Measurements from ENCODE around the gene KCTD2.

KCTD2 gene, protein sequence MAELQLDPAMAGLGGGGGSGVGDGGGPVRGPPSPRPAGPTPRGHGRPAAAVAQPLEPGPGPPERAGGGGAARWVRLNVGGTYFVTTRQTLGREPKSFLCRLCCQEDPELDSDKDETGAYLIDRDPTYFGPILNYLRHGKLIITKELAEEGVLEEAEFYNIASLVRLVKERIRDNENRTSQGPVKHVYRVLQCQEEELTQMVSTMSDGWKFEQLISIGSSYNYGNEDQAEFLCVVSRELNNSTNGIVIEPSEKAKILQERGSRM

DNA sequence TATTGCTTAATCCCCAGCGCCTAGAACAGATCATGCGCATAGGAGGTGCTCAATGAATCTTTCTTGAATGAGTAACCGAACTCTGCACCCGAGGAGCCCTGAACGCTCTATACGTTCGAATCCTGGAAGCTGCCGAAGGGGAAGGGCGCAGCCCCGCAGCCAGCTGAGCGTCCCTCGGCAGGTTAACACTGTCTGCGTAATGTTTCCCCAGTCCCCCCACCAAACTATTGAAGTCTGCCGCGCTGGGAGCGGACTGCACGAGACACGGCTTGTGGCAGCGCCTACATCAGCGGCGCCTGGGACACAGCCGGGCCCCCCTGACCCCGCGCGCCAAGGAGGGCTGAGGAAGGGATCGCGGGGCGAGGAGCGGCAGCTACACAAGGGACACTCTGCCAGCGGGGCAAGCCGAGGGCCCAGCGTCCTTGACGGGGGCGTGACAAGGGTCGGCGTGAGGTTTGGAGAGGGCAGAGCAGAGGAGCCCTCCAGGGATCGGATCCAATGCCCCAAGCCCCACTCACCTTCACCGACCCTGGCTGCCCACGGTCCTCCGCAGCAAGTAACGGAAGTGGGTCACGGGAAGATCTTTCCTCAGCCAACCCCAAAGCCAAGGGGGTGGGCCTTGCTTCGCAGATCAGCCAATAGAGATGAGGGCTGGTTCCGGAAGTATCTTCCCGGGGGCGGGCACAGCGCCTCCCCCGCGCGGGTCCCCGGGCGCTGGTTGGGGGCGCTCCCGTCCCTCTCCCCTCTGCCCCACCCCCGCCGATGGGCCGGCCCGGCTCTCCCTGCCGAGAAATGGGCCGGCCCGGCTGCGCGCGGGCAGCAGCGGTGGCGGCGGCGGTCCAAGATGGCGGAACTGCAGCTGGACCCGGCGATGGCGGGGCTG, at the start of gene KCTD2, which contains the start of gene ATP5PD:
KCTD2 (plus strand) TSS at position 819 of the 883 bp plus-strand sequence; CDS start at position 845, 26 bp downstream.
ATP5PD (minus strand) TSS at position 563 of the 883 bp plus-strand sequence. CDS start 4,319 bp downstream, outside the sequence.
- DNase-seq (ENCODE audit: insufficient read length, low spot score): peak; percentile 82
- no peak for FAIRE-seq
- TF ChIP-seq, protein P1, sequence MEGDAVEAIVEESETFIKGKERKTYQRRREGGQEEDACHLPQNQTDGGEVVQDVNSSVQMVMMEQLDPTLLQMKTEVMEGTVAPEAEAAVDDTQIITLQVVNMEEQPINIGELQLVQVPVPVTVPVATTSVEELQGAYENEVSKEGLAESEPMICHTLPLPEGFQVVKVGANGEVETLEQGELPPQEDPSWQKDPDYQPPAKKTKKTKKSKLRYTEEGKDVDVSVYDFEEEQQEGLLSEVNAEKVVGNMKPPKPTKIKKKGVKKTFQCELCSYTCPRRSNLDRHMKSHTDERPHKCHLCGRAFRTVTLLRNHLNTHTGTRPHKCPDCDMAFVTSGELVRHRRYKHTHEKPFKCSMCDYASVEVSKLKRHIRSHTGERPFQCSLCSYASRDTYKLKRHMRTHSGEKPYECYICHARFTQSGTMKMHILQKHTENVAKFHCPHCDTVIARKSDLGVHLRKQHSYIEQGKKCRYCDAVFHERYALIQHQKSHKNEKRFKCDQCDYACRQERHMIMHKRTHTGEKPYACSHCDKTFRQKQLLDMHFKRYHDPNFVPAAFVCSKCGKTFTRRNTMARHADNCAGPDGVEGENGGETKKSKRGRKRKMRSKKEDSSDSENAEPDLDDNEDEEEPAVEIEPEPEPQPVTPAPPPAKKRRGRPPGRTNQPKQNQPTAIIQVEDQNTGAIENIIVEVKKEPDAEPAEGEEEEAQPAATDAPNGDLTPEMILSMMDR (IDR thresholded peaks at IDR 0.05; ENCODE audit: insufficient read depth, missing control alignments): no peak

DNA sequence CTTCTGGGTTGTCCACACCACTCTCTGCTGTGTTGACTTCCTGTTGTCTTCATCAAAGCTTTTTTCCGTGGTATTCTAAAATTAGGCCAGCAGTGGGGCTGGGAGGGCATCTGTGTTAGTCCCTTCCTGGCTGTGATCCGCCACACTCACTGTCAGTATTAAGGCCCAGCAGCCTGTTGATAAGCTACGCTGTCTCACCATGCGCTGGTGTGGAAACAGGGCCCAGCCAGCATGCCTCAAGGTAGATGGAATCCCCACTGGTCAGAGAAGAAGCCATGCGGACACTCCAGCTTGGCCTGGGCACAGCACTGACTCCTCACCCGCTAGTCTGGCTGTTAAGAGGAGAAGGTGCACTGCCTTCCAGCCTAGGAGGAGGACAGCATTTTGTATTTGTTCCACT, 48.2 kb upstream of the KCTD2 start:
- no peak for DNase-seq (ENCODE audit: insufficient read length, low spot score)
- TF ChIP-seq, protein P1 (IDR thresholded peaks at IDR 0.05; ENCODE audit: insufficient read depth, missing control alignments): no peak
- no peak for FAIRE-seq

DNA sequence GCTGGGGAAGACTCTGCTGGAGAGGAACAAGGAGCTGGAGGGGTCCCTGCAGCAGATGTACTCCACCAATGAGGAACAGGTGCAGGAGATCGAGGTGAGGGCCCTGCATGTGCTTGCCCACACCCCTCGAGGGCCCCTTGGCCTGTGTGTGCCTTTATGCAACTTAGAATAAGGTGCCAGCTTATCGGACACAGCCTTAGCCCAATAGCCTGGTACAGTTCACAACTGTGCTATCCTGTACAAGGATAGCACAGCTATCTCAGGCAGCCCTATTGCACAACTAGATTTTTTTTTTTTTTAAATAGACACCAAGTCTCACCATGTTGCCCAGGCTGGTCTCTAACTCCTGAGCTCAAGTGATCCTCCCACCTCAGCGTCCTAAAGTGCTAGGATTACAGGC, 47.5 kb upstream of the KCTD2 start:
- no peak for DNase-seq (ENCODE audit: insufficient read length, low spot score)
- no peak for FAIRE-seq
- TF ChIP-seq, protein P1 (IDR thresholded peaks at IDR 0.05; ENCODE audit: insufficient read depth, missing control alignments): no peak

DNA sequence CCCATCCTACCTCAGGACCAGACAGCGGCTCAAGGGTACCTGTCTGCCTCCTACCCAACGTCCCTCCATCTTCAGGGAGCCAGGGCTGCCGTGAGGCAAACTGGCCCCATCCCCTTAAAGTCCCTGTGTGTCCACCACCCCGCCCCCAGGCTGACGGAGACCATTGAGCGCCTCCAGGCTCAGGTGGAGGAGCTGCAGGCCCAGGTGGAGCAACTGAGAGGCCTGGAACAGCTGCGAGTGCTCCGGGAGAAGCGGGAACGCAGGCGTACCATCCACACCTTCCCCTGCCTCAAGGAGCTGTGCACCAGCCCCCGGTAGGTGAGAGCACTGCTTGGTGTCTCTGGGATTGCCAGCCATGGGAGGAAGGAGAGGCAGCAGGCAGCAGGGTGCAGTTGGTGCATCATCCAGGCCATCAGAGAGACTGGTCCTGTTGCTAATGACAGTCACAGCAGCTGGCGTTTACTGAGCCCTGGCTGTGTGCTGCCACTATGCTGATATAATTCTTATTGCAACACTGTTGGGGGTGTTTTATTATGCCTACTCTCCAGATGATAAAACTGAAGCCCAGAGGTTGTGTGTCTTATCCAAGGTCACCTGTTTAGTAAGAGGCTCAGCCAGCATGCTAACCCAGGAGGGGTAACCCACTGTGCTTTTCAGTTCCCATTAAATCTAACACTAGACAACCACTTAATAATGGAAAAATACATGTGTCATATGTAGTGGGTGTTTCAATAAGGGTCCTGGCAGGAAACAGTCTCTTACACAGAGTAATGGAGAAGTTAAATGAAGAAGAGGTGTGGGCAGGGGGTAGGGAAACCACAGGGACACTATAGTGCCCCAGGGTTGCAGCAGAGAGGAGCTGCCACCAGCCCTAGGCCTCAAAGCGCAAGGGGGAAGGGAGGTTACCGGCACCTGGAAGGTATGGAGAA, 44.8 kb upstream of the KCTD2 start:
- TF ChIP-seq, protein P1 (IDR thresholded peaks at IDR 0.05; ENCODE audit: insufficient read depth, missing control alignments): no peak
- no peak for FAIRE-seq
- DNase-seq (ENCODE audit: insufficient read length, low spot score): no peak

DNA sequence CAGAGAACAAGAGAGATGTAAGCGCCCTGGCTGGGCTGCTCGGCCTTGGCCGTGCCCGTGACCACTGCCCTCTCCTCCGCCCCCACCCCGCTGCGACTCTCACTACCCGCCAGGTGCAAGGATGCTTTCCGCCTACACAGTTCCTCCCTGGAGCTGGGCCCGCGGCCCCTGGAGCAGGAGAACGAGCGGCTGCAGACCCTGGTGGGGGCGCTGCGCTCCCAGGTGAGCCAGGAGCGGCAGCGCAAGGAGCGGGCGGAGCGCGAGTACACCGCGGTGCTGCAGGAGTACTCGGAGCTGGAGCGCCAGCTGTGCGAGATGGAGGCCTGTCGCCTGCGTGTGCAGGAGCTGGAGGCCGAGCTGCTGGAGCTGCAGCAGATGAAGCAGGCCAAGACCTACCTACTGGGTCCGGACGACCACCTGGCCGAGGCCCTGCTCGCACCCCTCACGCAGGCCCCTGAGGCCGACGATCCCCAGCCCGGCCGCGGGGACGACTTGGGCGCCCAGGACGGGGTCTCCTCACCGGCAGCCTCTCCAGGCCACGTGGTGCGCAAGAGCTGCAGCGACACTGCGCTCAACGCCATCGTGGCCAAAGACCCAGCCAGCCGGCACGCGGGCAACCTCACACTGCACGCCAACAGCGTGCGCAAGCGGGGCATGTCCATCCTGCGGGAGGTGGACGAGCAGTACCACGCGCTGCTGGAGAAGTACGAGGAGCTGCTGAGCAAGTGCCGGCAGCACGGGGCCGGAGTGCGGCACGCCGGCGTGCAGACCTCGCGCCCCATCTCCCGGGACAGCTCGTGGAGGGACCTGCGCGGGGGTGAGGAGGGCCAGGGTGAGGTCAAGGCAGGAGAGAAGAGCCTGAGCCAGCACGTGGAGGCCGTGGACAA, 43.7 kb upstream of the KCTD2 start:
- DNase-seq (ENCODE audit: insufficient read length, low spot score) (no peak), FAIRE-seq (no peak)

More for the DNA sequence above, 43.7 kb upstream of the KCTD2 start:
- TF ChIP-seq, protein P1 (IDR thresholded peaks at IDR 0.05; ENCODE audit: insufficient read depth, missing control alignments): no peak

All from D721Med (cell line).